HepG2 (cell line): Measurements from ENCODE around the gene DHRS4L2. TPM values are rescaled to one million over a fixed set of nuclear protein-coding genes. Genes with fewer than 3 reads are reported as not detected.
A peak's percentile ranks its signal among the peaks of the same experiment; 100 is the strongest.

Experiments
- ARNT ChIP-seq: fragments of 450-650 bp; IDR thresholded peaks from 2 replicates; pipeline ENCODE4 v1.6.1; 2017
- BHLHE40 ChIP-seq: IDR thresholded peaks from 2 replicates; pipeline ENCODE4 v1.6.1; 2011; ENCODE audit warnings: low read length, improper control_type of control experiment
- DBP ChIP-seq: sonication (generic); formaldehyde crosslinking; IDR thresholded peaks from 2 replicates; pipeline ENCODE4 v1.4.0; 2020; ENCODE audit warnings: missing genetic modification reagents; ENCODE audit errors: not compliant biosample characterization
- DNMT3B ChIP-seq: conservative IDR thresholded peaks from 2 replicates; pipeline ENCODE4 v1.6.1; 2016; ENCODE audit warnings: missing biosample characterization, control low read depth
- ELF1 ChIP-seq: sonication (generic); formaldehyde crosslinking; IDR thresholded peaks from 2 replicates; pipeline ENCODE4 v1.4.0; 2020; ENCODE audit warnings: missing genetic modification reagents
- HNF1B ChIP-seq: sonication (generic); formaldehyde crosslinking; IDR thresholded peaks from 2 replicates; pipeline ENCODE4 v1.5.1; 2020; ENCODE audit warnings: mild to moderate bottlenecking, moderate library complexity, missing genetic modification reagents
- HNF4A ChIP-seq: sonication (generic); formaldehyde crosslinking; IDR thresholded peaks from 2 replicates; pipeline ENCODE4 v1.4.0; 2020; ENCODE audit warnings: missing genetic modification reagents
- IKZF1 ChIP-seq: fragments of 450-650 bp; IDR thresholded peaks from 2 replicates; pipeline ENCODE4 v1.7.1; 2016
- MEIS1 ChIP-seq: sonication (generic); formaldehyde crosslinking; IDR thresholded peaks from 2 replicates; pipeline ENCODE4 v1.9.0; 2021; ENCODE audit warnings: mild to moderate bottlenecking, missing genetic modification reagents, moderate library complexity, borderline replicate concordance
- RERE ChIP-seq: IDR thresholded peaks from 2 replicates; pipeline ENCODE4 v1.6.1; 2016; ENCODE audit warnings: low read depth, missing genetic modification reagents, missing compliant biosample characterization
- RXRB ChIP-seq: IDR thresholded peaks from 2 replicates; pipeline ENCODE4 v1.6.1; 2016; ENCODE audit warnings: borderline replicate concordance, missing genetic modification reagents, missing compliant biosample characterization
- SNAPC2 ChIP-seq: sonication (generic); formaldehyde crosslinking; IDR thresholded peaks from 2 replicates; pipeline ENCODE4 v1.8.1; 2022; ENCODE audit warnings: mild to moderate bottlenecking, missing genetic modification reagents
- SOX13 ChIP-seq, 3 experiments: fragments of 450-650 bp in 1 of 3; sonication (generic) in 1 of 3; formaldehyde crosslinking in 1 of 3; IDR thresholded peaks in 2 of 3; conservative IDR thresholded peaks in 1 of 3; 2 replicates each; pipeline versions ENCODE4 v1.5.0 to v1.6.1; 2016 to 2020; ENCODE audit warnings: antibody characterized with exemption in 1 of 3, mild to moderate bottlenecking in 1 of 3, missing compliant biosample characterization in 1 of 3, missing genetic modification reagents in 1 of 3, moderate library complexity in 1 of 3
- SRSF1 ChIP-seq: fragments of 200-400 bp; formaldehyde crosslinking; optimal IDR thresholded peaks from 2 replicates; pipeline ENCODE3; 2017; ENCODE audit warnings: mild to moderate bottlenecking, low read depth, low read length, moderate library complexity
- TCF12 ChIP-seq, 2 experiments: fragments of 450-650 bp in 1 of 2; sonication (generic) in 1 of 2; formaldehyde crosslinking in 1 of 2; IDR thresholded peaks; 2 replicates each; pipeline versions ENCODE4 v1.6.1 to v1.8.0; 2017 to 2022; ENCODE audit warnings: antibody characterized with exemption in 1 of 2, mild to moderate bottlenecking in 1 of 2, missing genetic modification reagents in 1 of 2, moderate library complexity in 1 of 2
- YEATS4 ChIP-seq: sonication (generic); formaldehyde crosslinking; IDR thresholded peaks from 2 replicates; pipeline ENCODE4 v1.4.0; 2020; ENCODE audit warnings: missing genetic modification reagents, borderline replicate concordance
- ZNF124 ChIP-seq: sonication (generic); formaldehyde crosslinking; IDR thresholded peaks from 2 replicates; pipeline ENCODE4 v1.4.0; 2020; ENCODE audit warnings: missing genetic modification reagents
- ZNF234 ChIP-seq: sonication (generic); formaldehyde crosslinking; conservative IDR thresholded peaks from 2 replicates; pipeline ENCODE4 v1.5.1; 2020; ENCODE audit warnings: mild to moderate bottlenecking, missing genetic modification reagents
- ZNF546 ChIP-seq: sonication (generic); formaldehyde crosslinking; conservative IDR thresholded peaks from 2 replicates; pipeline ENCODE4 v1.8.1; 2023; ENCODE audit warnings: mild to moderate bottlenecking, missing genetic modification reagents
- ZNF737 ChIP-seq: sonication (generic); formaldehyde crosslinking; IDR thresholded peaks from 2 replicates; pipeline ENCODE4 v1.5.0; 2020; ENCODE audit warnings: missing genetic modification reagents, mild to moderate bottlenecking, borderline replicate concordance
- ZNF780A ChIP-seq: sonication (generic); formaldehyde crosslinking; IDR thresholded peaks from 2 replicates; pipeline ENCODE4 v1.8.0; 2022; ENCODE audit warnings: mild to moderate bottlenecking, missing genetic modification reagents, moderate library complexity
- polyA plus RNA-seq, 8 experiments: library from polyadenylated mRNA; depleted of rRNA in 3 of 8; stranded (reverse) in 7 of 8; unstranded in 1 of 8; fragments of >200 nt; fragmentation: Illumina TruSeq in 4 of 8; extraction: Trizol in 4 of 8; gene quantifications; 2 replicates each; pipeline versions ENCODE4 v1.2.1 to v1.2.3, GENCODE V29; 2011 to 2016; ENCODE audit warnings: low read depth in 4 of 8, missing spikeins in 1 of 8, mixed read lengths in 1 of 8; ENCODE audit not compliant: insufficient read depth in 1 of 8
- total RNA-seq, 5 experiments: library from RNA; depleted of rRNA; stranded (reverse); fragments of >200 nt; fragmentation: Illumina TruSeq; extraction: Trizol; gene quantifications; 2 replicates each; pipeline ENCODE4 v1.2.3, GENCODE V29; 2016; ENCODE audit warnings: low read depth in 1 of 5

DHRS4L2 gene
- total and polyA plus RNA-seq, 2 of the 13 experiments (the other 11 are each of a cell fraction or from before 2014, with no cell fraction given): 24.7 to 38.2 TPM

- TF ChIP-seq HNF1B (CRISPR knock-in tag) (0 out of 2 replicates have a peak, but pooled peaks have one; percentile 36), RXRB (CRISPR knock-in tag) (peak; percentile 42; the same call in 1 of the 2 replicates), DNMT3B (peak; percentile 88; the same call in 1 of the 2 replicates), ELF1 (CRISPR knock-in tag) (peak; percentile 60; the same call in 1 of the 2 replicates), RERE (CRISPR knock-in tag) (no peak), ZNF234 (peak; percentile 91), IKZF1 (no peak), BHLHE40 (no peak), DBP (no peak), MEIS1 (CRISPR knock-in tag) (peak; percentile 24; the same call in 1 of the 2 replicates), SNAPC2 (CRISPR knock-in tag) (no peak), ZNF780A (CRISPR knock-in tag) (peak; percentile 25; the same call in 1 of the 2 replicates), YEATS4 (CRISPR knock-in tag) (peak; percentile 18; the same call in 1 of the 2 replicates), ZNF737 (CRISPR knock-in tag) (0 out of 2 replicates have a peak, but pooled peaks have one; percentile 93), SRSF1 (peak; percentile 80), SOX13 (IDR thresholded peaks at IDR 0.05) (peak; percentile 7; the same call in 1 of the 2 replicates), SOX13 (CRISPR knock-in tag; conservative IDR thresholded peaks at IDR 0.05 in 1 of 2, IDR thresholded peaks at IDR 0.05 in 1 of 2) (peak in 1 of 2 experiments; percentile 50; a peak in 2 of 4 replicates), TCF12 (IDR thresholded peaks at IDR 0.05) (no peak), TCF12 (CRISPR knock-in tag; IDR thresholded peaks at IDR 0.05) (0 out of 2 replicates have a peak, but pooled peaks have one; percentile 75), ZNF546 (CRISPR knock-in tag) (no peak; the same call in 1 of the 2 replicates), ARNT (no peak), ZNF124 (peak; percentile 54), HNF4A (CRISPR knock-in tag) (0 out of 2 replicates have a peak, but pooled peaks have one; percentile 19)
These were observed 63.3 kb downstream of the DHRS4L2 start, which contains the start of gene CARMIL3 (continued) for GRCh38 chr14:24051789-24052655.
